22Rv1 (cell line): ENCODE results near the gene BOC.

Experiments
- ZFX ChIP-seq: fragments of 450-650 bp; IDR thresholded peaks from 2 replicates; pipeline ENCODE4 v1.6.1; 2017; ENCODE audit warnings: antibody characterized with exemption, borderline replicate concordance
- TF ChIP-seq, protein P1 (sequence below): fragments of 450-650 bp; IDR thresholded peaks from 2 replicates; pipeline ENCODE4 v1.5.1; 2017; ENCODE audit warnings: mild to moderate bottlenecking

DNA sequence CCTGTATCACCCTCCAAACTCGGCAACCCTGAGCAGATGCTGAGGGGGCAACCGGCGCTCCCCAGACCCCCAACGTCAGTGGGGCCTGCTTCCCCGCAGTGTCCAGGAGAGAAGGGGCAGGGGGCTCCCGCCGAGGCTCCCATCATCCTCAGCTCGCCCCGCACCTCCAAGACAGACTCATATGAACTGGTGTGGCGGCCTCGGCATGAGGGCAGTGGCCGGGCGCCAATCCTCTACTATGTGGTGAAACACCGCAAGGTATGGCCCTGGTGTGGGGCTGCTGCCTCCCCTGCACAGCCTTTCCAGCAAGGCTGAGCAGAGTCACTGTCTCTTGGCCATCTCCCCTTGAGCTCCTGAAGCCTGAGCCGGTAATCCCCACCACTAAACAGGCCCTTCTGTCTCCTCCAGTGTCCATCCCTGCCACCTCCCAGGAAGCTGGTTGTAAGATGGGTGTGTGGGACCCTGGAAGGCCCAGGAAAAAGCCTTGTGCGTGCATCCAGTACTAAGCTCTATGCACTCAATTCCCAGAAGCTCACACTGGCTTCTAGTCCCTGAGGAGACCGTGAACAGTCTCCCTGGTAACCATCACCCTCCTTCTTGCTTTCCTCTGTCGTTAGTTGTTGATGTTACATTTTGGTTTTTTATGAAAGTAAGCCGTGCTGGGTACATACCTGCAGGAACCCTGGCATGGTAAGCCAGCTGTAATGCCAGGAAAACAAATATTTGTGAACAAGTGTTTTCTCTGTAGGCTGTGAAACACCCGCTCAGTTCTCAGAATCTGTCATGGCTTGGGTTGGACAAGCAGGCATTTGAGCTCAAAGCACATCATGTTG lies 63.3 kb downstream of the BOC start:
- TF ChIP-seq, protein P1, sequence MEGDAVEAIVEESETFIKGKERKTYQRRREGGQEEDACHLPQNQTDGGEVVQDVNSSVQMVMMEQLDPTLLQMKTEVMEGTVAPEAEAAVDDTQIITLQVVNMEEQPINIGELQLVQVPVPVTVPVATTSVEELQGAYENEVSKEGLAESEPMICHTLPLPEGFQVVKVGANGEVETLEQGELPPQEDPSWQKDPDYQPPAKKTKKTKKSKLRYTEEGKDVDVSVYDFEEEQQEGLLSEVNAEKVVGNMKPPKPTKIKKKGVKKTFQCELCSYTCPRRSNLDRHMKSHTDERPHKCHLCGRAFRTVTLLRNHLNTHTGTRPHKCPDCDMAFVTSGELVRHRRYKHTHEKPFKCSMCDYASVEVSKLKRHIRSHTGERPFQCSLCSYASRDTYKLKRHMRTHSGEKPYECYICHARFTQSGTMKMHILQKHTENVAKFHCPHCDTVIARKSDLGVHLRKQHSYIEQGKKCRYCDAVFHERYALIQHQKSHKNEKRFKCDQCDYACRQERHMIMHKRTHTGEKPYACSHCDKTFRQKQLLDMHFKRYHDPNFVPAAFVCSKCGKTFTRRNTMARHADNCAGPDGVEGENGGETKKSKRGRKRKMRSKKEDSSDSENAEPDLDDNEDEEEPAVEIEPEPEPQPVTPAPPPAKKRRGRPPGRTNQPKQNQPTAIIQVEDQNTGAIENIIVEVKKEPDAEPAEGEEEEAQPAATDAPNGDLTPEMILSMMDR = no peak
- TF ChIP-seq ZFX = no peak
